ENCODE measurements around the gene EFS. TPM values are rescaled to one million over a fixed set of nuclear protein-coding genes. Genes with fewer than 3 reads are reported as not detected.

Gene EFS
- total RNA-seq, 1 donor from 2014 or later, result 29.6 TPM

DNA sequence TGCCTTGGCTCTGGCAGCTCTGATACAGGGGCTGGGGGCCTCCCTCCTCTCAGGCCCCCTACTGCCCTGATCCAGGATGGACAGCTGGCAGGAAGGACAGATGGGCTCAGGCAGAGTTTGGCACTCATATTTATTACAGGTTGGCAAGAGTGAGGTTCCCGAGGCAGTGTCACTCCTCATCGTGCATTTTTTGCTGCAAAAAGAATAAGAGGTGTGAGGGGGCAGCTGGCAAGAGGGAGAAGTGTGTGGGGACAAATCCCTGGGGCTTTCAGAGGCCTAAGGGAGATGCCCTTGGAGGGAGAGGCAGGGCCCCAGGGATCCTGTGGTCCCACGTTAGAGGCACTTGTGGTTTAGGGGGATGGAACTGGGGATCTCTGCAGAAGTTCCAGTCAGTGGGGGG is 16.9 kb upstream of the EFS start:
- peak; percentile 42 for DNase-seq (ENCODE audit: low spot score)
- Mint-ChIP-seq H3K36me3 (ENCODE audit: low read depth) (no peaks in the 10 kb centered on the region), H3K27ac (ENCODE audit: unreplicated experiment) (no peak overlapping the region), H3K4me3 (ENCODE audit: unreplicated experiment) (no peak overlapping the region), H3K4me1 (ENCODE audit: low read depth) (no peaks in the 10 kb centered on the region), H3K27me3 (ENCODE audit: low read depth) (peaks cover 60% of the 10 kb centered on the region), H3K9me3 (ENCODE audit: low read depth) (no peaks in the 10 kb centered on the region)
- TF ChIP-seq, protein P1, sequence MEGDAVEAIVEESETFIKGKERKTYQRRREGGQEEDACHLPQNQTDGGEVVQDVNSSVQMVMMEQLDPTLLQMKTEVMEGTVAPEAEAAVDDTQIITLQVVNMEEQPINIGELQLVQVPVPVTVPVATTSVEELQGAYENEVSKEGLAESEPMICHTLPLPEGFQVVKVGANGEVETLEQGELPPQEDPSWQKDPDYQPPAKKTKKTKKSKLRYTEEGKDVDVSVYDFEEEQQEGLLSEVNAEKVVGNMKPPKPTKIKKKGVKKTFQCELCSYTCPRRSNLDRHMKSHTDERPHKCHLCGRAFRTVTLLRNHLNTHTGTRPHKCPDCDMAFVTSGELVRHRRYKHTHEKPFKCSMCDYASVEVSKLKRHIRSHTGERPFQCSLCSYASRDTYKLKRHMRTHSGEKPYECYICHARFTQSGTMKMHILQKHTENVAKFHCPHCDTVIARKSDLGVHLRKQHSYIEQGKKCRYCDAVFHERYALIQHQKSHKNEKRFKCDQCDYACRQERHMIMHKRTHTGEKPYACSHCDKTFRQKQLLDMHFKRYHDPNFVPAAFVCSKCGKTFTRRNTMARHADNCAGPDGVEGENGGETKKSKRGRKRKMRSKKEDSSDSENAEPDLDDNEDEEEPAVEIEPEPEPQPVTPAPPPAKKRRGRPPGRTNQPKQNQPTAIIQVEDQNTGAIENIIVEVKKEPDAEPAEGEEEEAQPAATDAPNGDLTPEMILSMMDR (IDR thresholded peaks at IDR 0.05), result no peak

- Mint-ChIP-seq H3K27me3 (ENCODE audit: low read depth) (peaks cover 56% of the 10 kb centered on the region), H3K27ac (ENCODE audit: unreplicated experiment) (no peak overlapping the region), H3K4me1 (ENCODE audit: low read depth) (no peaks in the 10 kb centered on the region), H3K4me3 (ENCODE audit: unreplicated experiment) (no peak overlapping the region), H3K36me3 (ENCODE audit: low read depth) (no peaks in the 10 kb centered on the region), H3K9me3 (ENCODE audit: low read depth) (no peaks in the 10 kb centered on the region)
- TF ChIP-seq, protein P1 (IDR thresholded peaks at IDR 0.05), result no peak
- peak; percentile 52 for DNase-seq (ENCODE audit: low spot score)
Observed at GRCh38 chr14:23380976-23381375, 16.0 kb upstream of the EFS start.

- Mint-ChIP-seq H3K4me3 (ENCODE audit: unreplicated experiment) (no peak overlapping the region), H3K9me3 (ENCODE audit: low read depth) (no peaks in the 10 kb centered on the region), H3K27ac (ENCODE audit: unreplicated experiment) (no peak overlapping the region), H3K27me3 (ENCODE audit: low read depth) (peaks cover 53% of the 10 kb centered on the region), H3K4me1 (ENCODE audit: low read depth) (no peaks in the 10 kb centered on the region), H3K36me3 (ENCODE audit: low read depth) (no peaks in the 10 kb centered on the region)
- peak; percentile 70 for DNase-seq (ENCODE audit: low spot score)
- TF ChIP-seq, protein P1 (IDR thresholded peaks at IDR 0.05), result peak; percentile 49
Observed at GRCh38 chr14:23380197-23380914, 15.4 kb upstream of the EFS start.

- TF ChIP-seq, protein P1 (IDR thresholded peaks at IDR 0.05), result peak; percentile 93
- no peak for DNase-seq (ENCODE audit: low spot score)
- peaks cover 48% of the 10 kb centered on the region for H3K27me3 Mint-ChIP-seq (ENCODE audit: low read depth)
- no peaks in the 10 kb centered on the region for H3K36me3 Mint-ChIP-seq (ENCODE audit: low read depth)
- H3K4me3 Mint-ChIP-seq (ENCODE audit: unreplicated experiment), result no peak overlapping the region
- H3K9me3 Mint-ChIP-seq (ENCODE audit: low read depth), result no peaks in the 10 kb centered on the region
- no peaks in the 10 kb centered on the region for H3K4me1 Mint-ChIP-seq (ENCODE audit: low read depth)
- no peak overlapping the region for H3K27ac Mint-ChIP-seq (ENCODE audit: unreplicated experiment)
Observed at GRCh38 chr14:23379366-23380196, 14.6 kb upstream of the EFS start.

- Mint-ChIP-seq H3K4me1 (ENCODE audit: low read depth) (no peaks in the 10 kb centered on the region), H3K27me3 (ENCODE audit: low read depth) (peaks cover 40% of the 10 kb centered on the region), H3K9me3 (ENCODE audit: low read depth) (no peaks in the 10 kb centered on the region), H3K36me3 (ENCODE audit: low read depth) (no peaks in the 10 kb centered on the region), H3K27ac (ENCODE audit: unreplicated experiment) (no peak overlapping the region), H3K4me3 (ENCODE audit: unreplicated experiment) (no peak overlapping the region)
- TF ChIP-seq, protein P1 (IDR thresholded peaks at IDR 0.05), result no peak
- DNase-seq (ENCODE audit: low spot score), result no peak
Observed at GRCh38 chr14:23378612-23379220, 13.7 kb upstream of the EFS start.
